WTC11 (cell line): Measurements from ENCODE around the gene USO1. TPM values are rescaled to one million over a fixed set of nuclear protein-coding genes. Genes with fewer than 3 reads are reported as not detected.
A peak's percentile ranks its signal among the peaks of the same experiment; 100 is the strongest.

Source experiments
- ATAC-seq: fragments of 200-7000 bp; cut with Tn5 transposase; 2 replicates; pipeline ENCODE4 v1.10.0; 2021; ENCODE audit warnings: mild to moderate bottlenecking, moderate library complexity
- CTCF ChIA-PET: fragments of 300-600 bp; sonication (Branson Sonifier 250); formaldehyde crosslinking; loops from one replicate; lab custom pipeline; 2021; ENCODE audit warnings: antibody characterized with exemption; lab: Charles Lee
- POLR2A ChIA-PET: fragments of 350-600 bp; sonication (Branson Sonifier 250); formaldehyde crosslinking; loops from one replicate; lab custom pipeline; 2021; ENCODE audit warnings: antibody characterized with exemption; lab: Charles Lee
- DNase-seq: peaks from one replicate; pipeline ENCODE4 v3.0.0; 2021; ENCODE audit warnings: low spot score
- H3K27ac Mint-ChIP-seq: 2 replicates; pipeline ENCODE4 v1.8.0; 2021; ENCODE audit warnings: mixed read lengths
- H3K27me3 Mint-ChIP-seq: 2 replicates; pipeline ENCODE4 v1.8.0; 2021; ENCODE audit warnings: low read depth, mild to moderate bottlenecking, moderate library complexity, mixed read lengths
- H3K36me3 Mint-ChIP-seq: 2 replicates; pipeline ENCODE4 v1.8.0; 2021; ENCODE audit warnings: mixed read lengths
- H3K4me1 Mint-ChIP-seq: 2 replicates; pipeline ENCODE4 v1.8.0; 2022; ENCODE audit warnings: mixed read lengths
- H3K4me3 Mint-ChIP-seq: 2 replicates; pipeline ENCODE4 v1.8.0; 2021; ENCODE audit warnings: mild to moderate bottlenecking, moderate library complexity, mixed read lengths
- H3K9me3 Mint-ChIP-seq: 2 replicates; pipeline ENCODE4 v1.8.0; 2021; ENCODE audit warnings: mixed read lengths
- AFF4 ChIP-seq: sonication (generic); formaldehyde crosslinking; IDR thresholded peaks from 2 replicates; pipeline ENCODE4 v1.8.1; 2023; ENCODE audit warnings: mild to moderate bottlenecking, missing genetic modification reagents, borderline replicate concordance
- CDX4 ChIP-seq: fragments of 250-450 bp; sonication (Bioruptor Pico); IDR thresholded peaks from 2 replicates; pipeline ENCODE4 v1.9.0; 2021; ENCODE audit warnings: moderate library complexity, mild to moderate bottlenecking, inconsistent platforms, borderline replicate concordance
- CREB1 ChIP-seq: sonication (generic); formaldehyde crosslinking; IDR thresholded peaks from 2 replicates; pipeline ENCODE4 v1.8.0; 2023; ENCODE audit warnings: mild to moderate bottlenecking, missing genetic modification reagents
- EMX1 ChIP-seq: fragments of 250-450 bp; sonication (Bioruptor Pico); IDR thresholded peaks from 2 replicates; pipeline ENCODE4 v1.8.0; 2021; ENCODE audit warnings: mild to moderate bottlenecking
- ETV6 ChIP-seq: sonication (generic); formaldehyde crosslinking; IDR thresholded peaks from 2 replicates; pipeline ENCODE4 v1.8.1; 2022; ENCODE audit warnings: mild to moderate bottlenecking, missing genetic modification reagents
- FOXJ3 ChIP-seq: sonication (generic); formaldehyde crosslinking; IDR thresholded peaks from 2 replicates; pipeline ENCODE4 v1.9.0; 2021; ENCODE audit warnings: missing genetic modification reagents, mild to moderate bottlenecking, borderline replicate concordance
- FOXP1 ChIP-seq: sonication (generic); formaldehyde crosslinking; IDR thresholded peaks from 2 replicates; pipeline ENCODE4 v1.8.0; 2022; ENCODE audit warnings: missing genetic modification reagents, mild to moderate bottlenecking, moderate library complexity, borderline replicate concordance
- GABPB1 ChIP-seq: sonication (generic); formaldehyde crosslinking; IDR thresholded peaks from 2 replicates; pipeline ENCODE4 v1.8.1; 2023; ENCODE audit warnings: mild to moderate bottlenecking, missing genetic modification reagents
- MXD4 ChIP-seq: fragments of 250-450 bp; sonication (Bioruptor Pico); IDR thresholded peaks from 2 replicates; pipeline ENCODE4 v1.8.0; 2021; ENCODE audit warnings: mild to moderate bottlenecking, moderate library complexity, borderline replicate concordance
- NFATC4 ChIP-seq: fragments of 250-450 bp; sonication (Bioruptor Pico); IDR thresholded peaks from 2 replicates; pipeline ENCODE4 v1.9.0; 2021; ENCODE audit warnings: mild to moderate bottlenecking
- NFE2L1 ChIP-seq: sonication (generic); formaldehyde crosslinking; IDR thresholded peaks from 2 replicates; pipeline ENCODE4 v1.8.1; 2023; ENCODE audit warnings: missing genetic modification reagents
- NFYB ChIP-seq: sonication (generic); formaldehyde crosslinking; conservative IDR thresholded peaks from 2 replicates; pipeline ENCODE4 v1.8.0; 2022; ENCODE audit warnings: low read depth, missing genetic modification reagents
- NR3C1 ChIP-seq: sonication (generic); formaldehyde crosslinking; conservative IDR thresholded peaks from 2 replicates; pipeline ENCODE4 v1.8.1; 2023; ENCODE audit warnings: low read depth, mild to moderate bottlenecking, missing genetic modification reagents
- OVOL2 ChIP-seq: fragments of 250-450 bp; sonication (Bioruptor Pico); IDR thresholded peaks from 2 replicates; pipeline ENCODE4 v1.9.0; 2021; ENCODE audit warnings: mild to moderate bottlenecking, borderline replicate concordance
- PRRX2 ChIP-seq: fragments of 250-450 bp; sonication (Bioruptor Pico); IDR thresholded peaks from 2 replicates; pipeline ENCODE4 v1.8.0; 2021; ENCODE audit warnings: mild to moderate bottlenecking
- SOX15 ChIP-seq: fragments of 250-450 bp; sonication (Bioruptor Pico); IDR thresholded peaks from 2 replicates; pipeline ENCODE4 v1.9.0; 2021; ENCODE audit warnings: mild to moderate bottlenecking
- TCF7 ChIP-seq: sonication (generic); formaldehyde crosslinking; IDR thresholded peaks from 2 replicates; pipeline ENCODE4 v1.8.0; 2022; ENCODE audit warnings: mild to moderate bottlenecking, low read depth, missing genetic modification reagents, moderate library complexity
- TEAD1 ChIP-seq: sonication (generic); formaldehyde crosslinking; IDR thresholded peaks from 2 replicates; pipeline ENCODE4 v1.8.0; 2022; ENCODE audit warnings: mild to moderate bottlenecking, missing genetic modification reagents
- TEAD4 ChIP-seq: sonication (generic); formaldehyde crosslinking; IDR thresholded peaks from 2 replicates; pipeline ENCODE4 v1.8.0; 2022; ENCODE audit warnings: mild to moderate bottlenecking, missing genetic modification reagents
- ZNF121 ChIP-seq: sonication (generic); formaldehyde crosslinking; IDR thresholded peaks from 2 replicates; pipeline ENCODE4 v1.8.0; 2023; ENCODE audit warnings: missing genetic modification reagents
- ZNF138 ChIP-seq: sonication (generic); formaldehyde crosslinking; conservative IDR thresholded peaks from 2 replicates; pipeline ENCODE4 v1.8.1; 2022; ENCODE audit warnings: mild to moderate bottlenecking, moderate library complexity, missing genetic modification reagents
- ZNF219 ChIP-seq: sonication (generic); formaldehyde crosslinking; IDR thresholded peaks from 2 replicates; pipeline ENCODE4 v1.8.0; 2023; ENCODE audit warnings: missing genetic modification reagents, mild to moderate bottlenecking, borderline replicate concordance
- ZNF232 ChIP-seq: sonication (generic); formaldehyde crosslinking; IDR thresholded peaks from 2 replicates; pipeline ENCODE4 v1.8.0; 2022; ENCODE audit warnings: mild to moderate bottlenecking, missing genetic modification reagents
- ZNF423 ChIP-seq: fragments of 250-450 bp; sonication (Bioruptor Pico); IDR thresholded peaks from 2 replicates; pipeline ENCODE4 v2.1.2; 2022; ENCODE audit warnings: mild to moderate bottlenecking, moderate library complexity
- total RNA-seq: library from RNA; stranded (reverse); gene quantifications from 3 replicates; pipeline ENCODE4 v1.2.3, GENCODE V29; 2021
- TF ChIP-seq, protein P1 (sequence below): sonication (generic); formaldehyde crosslinking; IDR thresholded peaks from 2 replicates; pipeline ENCODE4 v1.8.1; 2023; ENCODE audit warnings: mild to moderate bottlenecking, missing genetic modification reagents
- TF ChIP-seq, protein P2 (sequence below): sonication (generic); formaldehyde crosslinking; IDR thresholded peaks from 2 replicates; pipeline ENCODE4 v1.8.1; 2022; ENCODE audit warnings: mild to moderate bottlenecking, moderate library complexity, missing genetic modification reagents
- TF ChIP-seq, protein P3 (sequence below): sonication (generic); formaldehyde crosslinking; IDR thresholded peaks from 2 replicates; pipeline ENCODE4 v1.8.0; 2022; ENCODE audit warnings: mild to moderate bottlenecking, missing genetic modification reagents
- TF ChIP-seq, protein P4 (sequence below): sonication (generic); formaldehyde crosslinking; IDR thresholded peaks from 2 replicates; pipeline ENCODE4 v1.8.1; 2022; ENCODE audit warnings: low read depth, missing genetic modification reagents, borderline replicate concordance

USO1 gene
- total RNA-seq, 1 experiment from 2014 or later = 162 TPM

DNA sequence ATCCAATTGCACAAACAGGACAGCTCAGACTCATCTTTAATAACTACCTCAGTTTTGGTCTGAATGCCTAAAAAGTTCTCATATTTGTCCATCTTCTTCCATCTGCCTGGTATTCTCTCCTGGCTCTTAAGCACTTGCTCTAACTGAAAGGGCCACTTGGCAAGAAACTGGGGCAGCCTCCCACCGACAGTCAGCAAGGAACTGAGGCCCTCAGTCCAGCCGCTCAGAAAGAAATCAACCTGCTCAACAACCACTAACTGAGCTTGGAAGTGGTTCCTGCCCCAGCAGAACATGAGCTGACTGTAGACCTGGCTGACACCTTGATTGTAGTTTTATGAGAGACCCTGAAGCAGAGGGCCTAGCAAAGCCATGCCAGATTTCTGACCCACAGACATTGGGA lies 93.5 kb downstream of the USO1 start:
- Mint-ChIP-seq H3K4me3 (no peak overlapping the region), H3K36me3 (peaks cover 23% of the 10 kb centered on the region)
- TF ChIP-seq OVOL2 (CRISPR knock-in tag) (no peak), ZNF423 (CRISPR knock-in tag) (no peak), TEAD4 (CRISPR knock-in tag) (no peak), AFF4 (no peak), ETV6 (CRISPR knock-in tag) (no peak), TCF7 (no peak), CREB1 (CRISPR knock-in tag) (no peak), EMX1 (CRISPR knock-in tag) (no peak), ZNF232 (CRISPR knock-in tag) (no peak)
- TF ChIP-seq, protein P1, sequence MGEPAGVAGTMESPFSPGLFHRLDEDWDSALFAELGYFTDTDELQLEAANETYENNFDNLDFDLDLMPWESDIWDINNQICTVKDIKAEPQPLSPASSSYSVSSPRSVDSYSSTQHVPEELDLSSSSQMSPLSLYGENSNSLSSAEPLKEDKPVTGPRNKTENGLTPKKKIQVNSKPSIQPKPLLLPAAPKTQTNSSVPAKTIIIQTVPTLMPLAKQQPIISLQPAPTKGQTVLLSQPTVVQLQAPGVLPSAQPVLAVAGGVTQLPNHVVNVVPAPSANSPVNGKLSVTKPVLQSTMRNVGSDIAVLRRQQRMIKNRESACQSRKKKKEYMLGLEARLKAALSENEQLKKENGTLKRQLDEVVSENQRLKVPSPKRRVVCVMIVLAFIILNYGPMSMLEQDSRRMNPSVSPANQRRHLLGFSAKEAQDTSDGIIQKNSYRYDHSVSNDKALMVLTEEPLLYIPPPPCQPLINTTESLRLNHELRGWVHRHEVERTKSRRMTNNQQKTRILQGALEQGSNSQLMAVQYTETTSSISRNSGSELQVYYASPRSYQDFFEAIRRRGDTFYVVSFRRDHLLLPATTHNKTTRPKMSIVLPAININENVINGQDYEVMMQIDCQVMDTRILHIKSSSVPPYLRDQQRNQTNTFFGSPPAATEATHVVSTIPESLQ (CRISPR knock-in tag) = no peak
- TF ChIP-seq, protein P2, sequence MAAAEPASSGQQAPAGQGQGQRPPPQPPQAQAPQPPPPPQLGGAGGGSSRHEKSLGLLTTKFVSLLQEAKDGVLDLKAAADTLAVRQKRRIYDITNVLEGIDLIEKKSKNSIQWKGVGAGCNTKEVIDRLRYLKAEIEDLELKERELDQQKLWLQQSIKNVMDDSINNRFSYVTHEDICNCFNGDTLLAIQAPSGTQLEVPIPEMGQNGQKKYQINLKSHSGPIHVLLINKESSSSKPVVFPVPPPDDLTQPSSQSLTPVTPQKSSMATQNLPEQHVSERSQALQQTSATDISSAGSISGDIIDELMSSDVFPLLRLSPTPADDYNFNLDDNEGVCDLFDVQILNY (CRISPR knock-in tag) = no peak
- TF ChIP-seq, protein P3, sequence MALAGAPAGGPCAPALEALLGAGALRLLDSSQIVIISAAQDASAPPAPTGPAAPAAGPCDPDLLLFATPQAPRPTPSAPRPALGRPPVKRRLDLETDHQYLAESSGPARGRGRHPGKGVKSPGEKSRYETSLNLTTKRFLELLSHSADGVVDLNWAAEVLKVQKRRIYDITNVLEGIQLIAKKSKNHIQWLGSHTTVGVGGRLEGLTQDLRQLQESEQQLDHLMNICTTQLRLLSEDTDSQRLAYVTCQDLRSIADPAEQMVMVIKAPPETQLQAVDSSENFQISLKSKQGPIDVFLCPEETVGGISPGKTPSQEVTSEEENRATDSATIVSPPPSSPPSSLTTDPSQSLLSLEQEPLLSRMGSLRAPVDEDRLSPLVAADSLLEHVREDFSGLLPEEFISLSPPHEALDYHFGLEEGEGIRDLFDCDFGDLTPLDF (CRISPR knock-in tag) = no peak
- TF ChIP-seq, protein P4, sequence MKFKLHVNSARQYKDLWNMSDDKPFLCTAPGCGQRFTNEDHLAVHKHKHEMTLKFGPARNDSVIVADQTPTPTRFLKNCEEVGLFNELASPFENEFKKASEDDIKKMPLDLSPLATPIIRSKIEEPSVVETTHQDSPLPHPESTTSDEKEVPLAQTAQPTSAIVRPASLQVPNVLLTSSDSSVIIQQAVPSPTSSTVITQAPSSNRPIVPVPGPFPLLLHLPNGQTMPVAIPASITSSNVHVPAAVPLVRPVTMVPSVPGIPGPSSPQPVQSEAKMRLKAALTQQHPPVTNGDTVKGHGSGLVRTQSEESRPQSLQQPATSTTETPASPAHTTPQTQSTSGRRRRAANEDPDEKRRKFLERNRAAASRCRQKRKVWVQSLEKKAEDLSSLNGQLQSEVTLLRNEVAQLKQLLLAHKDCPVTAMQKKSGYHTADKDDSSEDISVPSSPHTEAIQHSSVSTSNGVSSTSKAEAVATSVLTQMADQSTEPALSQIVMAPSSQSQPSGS = no peak
- TF ChIP-seq, all 79 proteins: peak for 0
- ChIA-PET POLR2A (no interaction called here), CTCF (no interaction called here)
- H3K9me3 Mint-ChIP-seq = no peaks in the 10 kb centered on the region
- no peaks in the 10 kb centered on the region for H3K4me1 Mint-ChIP-seq
- ATAC-seq = peak; percentile 31
- no peaks in the 10 kb centered on the region for H3K27me3 Mint-ChIP-seq
- H3K27ac Mint-ChIP-seq = peak overlapping the region; percentile 12; the same call in 1 of the 2 replicates
- no peak for DNase-seq

GRCh38 chr4:75819121-75819520 lies 94.7 kb downstream of the USO1 start:
- CTCF ChIA-PET = interaction anchor here (0.7 kb wide), 1 partner anchor 129 kb away, joined by 3 read pairs; no protein-coding TSS in a partner anchor
- Mint-ChIP-seq H3K4me3 (no peak overlapping the region), H3K27me3 (no peaks in the 10 kb centered on the region)
- TF ChIP-seq MXD4 = no peak
- no peak for TF ChIP-seq NFYB (CRISPR knock-in tag)
- no peak for TF ChIP-seq ZNF121 (CRISPR knock-in tag)
- no peak for TF ChIP-seq SOX15 (CRISPR knock-in tag)
- TF ChIP-seq NR3C1 = no peak
- no peak for TF ChIP-seq FOXP1
- TF ChIP-seq ZNF138 = no peak
- TF ChIP-seq NFE2L1 (CRISPR knock-in tag) = no peak
- TF ChIP-seq NFATC4 (CRISPR knock-in tag) = no peak
- no peak for TF ChIP-seq CDX4 (CRISPR knock-in tag)
- TF ChIP-seq ZNF219 (CRISPR knock-in tag) = no peak
- TF ChIP-seq, protein P2 (CRISPR knock-in tag) = no peak
- TF ChIP-seq TEAD1 (CRISPR knock-in tag) = no peak
- TF ChIP-seq FOXJ3 (CRISPR knock-in tag) = no peak
- no peak for TF ChIP-seq PRRX2 (CRISPR knock-in tag)
- TF ChIP-seq GABPB1 = no peak

More at GRCh38 chr4:75819121-75819520, 94.7 kb downstream of the USO1 start:
- DNase-seq = no peak
- Mint-ChIP-seq H3K27ac (no peak overlapping the region), H3K9me3 (no peaks in the 10 kb centered on the region), H3K4me1 (no peaks in the 10 kb centered on the region), H3K36me3 (peaks cover 13% of the 10 kb centered on the region)
- ATAC-seq = no peak
- POLR2A ChIA-PET = no interaction called here
